Frontal cortex (tissue), 4 donors: ENCODE results near the gene CFAP46. TPM values are rescaled to one million over a fixed set of nuclear protein-coding genes. Genes with fewer than 3 reads are reported as not detected.
"Not testable (repeated sequence)": the region's sequence is repeated elsewhere in the genome, so short reads cannot be mapped to it uniquely, and the experiment has no call there.

Source experiments
- DNase-seq, 2 donors: peaks; one replicate each; pipeline ENCODE4 v3.0.0; 2012; ENCODE audit warnings: low spot score in 2 of 2
- FAIRE-seq: peaks from 2 replicates; lab custom pipeline; 2012; peaks lifted over from hg19 to GRCh38; lab: Jason Lieb, UNC
- total RNA-seq: library from RNA; depleted of rRNA; stranded (reverse); fragments of >200 nt; gene quantifications from one replicate; pipeline ENCODE4 v1.2.3, GENCODE V29; 2014
- donor health status: control.
- donor health status: control.
- donor health status: control.

The CFAP46 gene
- total RNA-seq, 1 donor from 2014 or later: 2.0 TPM

DNA sequence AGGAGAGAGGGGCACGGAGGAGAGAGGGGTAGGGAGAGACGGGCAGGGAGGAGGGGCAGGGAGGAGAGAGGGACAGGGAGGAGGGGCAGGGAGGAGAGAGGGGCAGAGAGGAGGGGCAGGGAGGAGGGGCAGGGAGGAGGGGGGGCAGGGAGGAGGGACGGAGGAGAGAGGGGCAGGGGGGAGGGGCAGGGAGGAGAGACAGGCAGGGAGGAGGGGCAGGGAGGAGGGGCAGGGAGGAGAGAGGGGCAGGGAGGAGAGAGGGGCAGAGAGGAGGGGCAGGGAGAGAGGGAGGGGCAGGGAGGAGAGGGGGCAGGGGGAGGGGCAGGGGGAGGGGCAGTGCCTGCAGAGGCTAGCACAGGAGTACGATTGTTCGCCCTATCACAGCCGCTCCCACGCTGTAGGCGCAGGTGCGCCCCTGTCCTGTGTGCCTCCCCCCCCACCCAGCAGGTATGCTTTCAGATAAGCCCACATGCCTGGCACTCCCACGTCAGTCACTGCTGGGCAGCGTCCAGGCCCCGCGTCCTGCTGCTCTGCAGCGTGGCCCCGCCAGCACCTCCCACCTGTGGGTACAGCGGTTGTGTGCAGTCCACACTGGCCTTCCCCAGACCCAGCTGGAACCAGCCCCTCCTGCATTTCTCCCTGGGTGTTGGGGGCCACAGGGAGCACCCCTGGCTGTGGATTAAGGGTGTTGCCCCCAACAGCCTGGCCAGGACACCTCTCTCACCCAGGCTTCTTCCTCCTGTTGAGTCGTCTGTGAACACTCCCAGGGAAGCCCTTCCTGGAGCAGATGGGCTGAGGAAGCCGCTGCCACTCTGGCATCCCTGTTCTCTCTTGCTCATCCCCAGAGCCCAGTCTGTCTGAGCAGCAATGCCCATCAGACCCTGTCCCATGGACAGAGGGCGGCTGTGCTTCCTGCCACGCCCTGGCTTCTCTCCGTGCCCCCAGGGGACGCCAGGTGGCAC lies 167.2 kb downstream of the CFAP46 start:
- DNase-seq (no peak), FAIRE-seq (no peak)

DNA sequence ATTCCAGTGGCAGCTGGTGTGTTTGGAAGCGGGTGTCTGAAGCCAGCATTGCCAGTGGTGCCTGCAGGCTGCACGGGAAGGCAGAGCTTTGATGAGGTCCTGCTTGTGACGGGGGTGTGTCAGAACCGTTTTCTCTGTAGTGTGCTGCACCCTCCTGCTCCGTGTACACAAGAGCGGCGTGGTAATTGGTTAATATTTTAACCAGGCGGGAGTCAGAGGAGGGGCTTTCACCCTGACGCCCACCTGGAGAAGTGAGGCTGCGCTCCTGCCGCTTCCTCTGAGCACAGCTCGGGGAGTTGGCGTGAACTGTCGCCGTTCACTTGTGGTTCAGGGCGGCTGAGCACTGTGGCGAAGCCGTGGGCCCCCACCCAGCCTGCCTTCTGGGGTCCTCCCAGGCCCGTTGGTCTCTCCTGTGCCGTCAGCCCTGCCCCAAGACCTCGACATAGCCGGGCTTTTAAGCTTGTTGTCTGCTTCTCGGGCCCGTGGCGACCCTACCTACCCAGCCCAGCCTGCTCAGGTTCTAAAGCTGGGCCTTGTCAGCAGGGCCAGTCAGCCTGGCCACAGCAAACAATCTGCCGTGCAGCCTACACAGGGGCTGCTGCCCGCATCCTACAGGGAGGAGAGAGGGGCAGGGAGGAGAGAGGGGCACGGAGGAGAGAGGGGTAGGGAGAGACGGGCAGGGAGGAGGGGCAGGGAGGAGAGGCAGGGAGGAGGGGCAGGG lies 168.0 kb downstream of the CFAP46 start:
- FAIRE-seq (no peak), DNase-seq (no peak)

DNA sequence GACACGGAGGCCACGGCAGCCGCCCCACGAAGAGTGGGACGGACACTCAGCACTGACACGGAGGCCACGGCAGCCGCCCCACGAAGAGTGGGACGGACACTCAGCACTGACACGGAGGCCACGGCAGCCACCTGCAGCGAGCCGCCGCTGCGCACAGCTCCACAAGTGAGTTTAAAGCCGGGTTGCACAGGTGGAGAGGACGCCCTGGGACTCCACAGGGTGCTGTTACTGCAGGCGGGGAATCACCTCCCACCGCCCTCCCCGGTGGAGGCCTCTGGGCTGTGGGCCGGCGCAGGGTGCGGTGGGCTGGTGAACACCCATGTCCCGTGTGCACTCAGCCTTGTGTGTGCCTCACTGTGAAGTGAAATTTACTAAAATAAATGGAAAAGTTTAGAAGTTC lies 169.6 kb downstream of the CFAP46 start:
- FAIRE-seq, DNase-seq: not testable (repeated sequence)

DNA sequence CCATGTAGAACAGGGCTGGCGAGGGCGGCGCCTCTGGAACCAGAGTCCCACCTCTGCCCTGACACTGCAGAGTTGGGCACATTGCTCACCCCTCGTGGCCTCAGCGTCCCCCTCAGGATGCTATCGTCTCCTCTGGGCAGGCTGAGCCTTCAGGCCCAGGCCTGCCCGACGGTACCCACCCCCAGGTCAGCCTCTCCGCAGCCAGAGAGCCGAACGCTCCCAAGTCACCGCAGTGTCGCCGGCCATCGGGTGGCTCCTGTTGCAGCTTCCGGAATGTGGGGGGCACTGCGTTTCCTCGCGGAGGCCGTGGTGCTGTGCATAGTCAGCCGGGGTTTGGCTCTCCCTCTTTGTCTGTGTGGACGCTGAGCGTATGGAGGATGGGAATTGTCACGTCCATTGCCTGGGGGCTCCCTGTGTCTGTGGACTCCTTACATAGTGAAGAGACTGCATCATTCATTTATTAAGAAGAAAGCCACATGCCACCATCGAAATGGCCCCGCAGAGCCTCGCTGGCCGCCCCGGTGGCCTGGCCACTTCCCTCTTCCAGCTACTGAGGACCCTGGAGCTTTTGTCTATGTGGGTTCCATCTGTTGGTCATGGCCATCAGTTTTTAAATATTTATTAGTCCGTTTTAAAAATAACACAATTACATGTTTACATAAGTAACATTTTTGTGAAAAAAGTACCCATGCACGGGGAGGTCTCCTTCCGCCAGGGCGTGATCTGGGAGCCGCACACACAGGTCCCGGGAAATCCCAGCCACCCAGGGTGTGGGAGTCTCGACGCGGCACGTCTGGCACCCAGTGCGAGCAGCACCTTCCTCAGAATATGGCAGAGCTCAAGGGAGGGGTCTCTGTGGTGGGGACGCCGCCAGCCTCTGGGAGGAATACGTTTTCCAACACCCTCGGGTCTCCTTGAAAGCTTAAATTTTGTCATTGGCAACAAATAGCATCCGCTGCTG lies 172.0 kb downstream of the CFAP46 start:
- FAIRE-seq: no peak

DNA sequence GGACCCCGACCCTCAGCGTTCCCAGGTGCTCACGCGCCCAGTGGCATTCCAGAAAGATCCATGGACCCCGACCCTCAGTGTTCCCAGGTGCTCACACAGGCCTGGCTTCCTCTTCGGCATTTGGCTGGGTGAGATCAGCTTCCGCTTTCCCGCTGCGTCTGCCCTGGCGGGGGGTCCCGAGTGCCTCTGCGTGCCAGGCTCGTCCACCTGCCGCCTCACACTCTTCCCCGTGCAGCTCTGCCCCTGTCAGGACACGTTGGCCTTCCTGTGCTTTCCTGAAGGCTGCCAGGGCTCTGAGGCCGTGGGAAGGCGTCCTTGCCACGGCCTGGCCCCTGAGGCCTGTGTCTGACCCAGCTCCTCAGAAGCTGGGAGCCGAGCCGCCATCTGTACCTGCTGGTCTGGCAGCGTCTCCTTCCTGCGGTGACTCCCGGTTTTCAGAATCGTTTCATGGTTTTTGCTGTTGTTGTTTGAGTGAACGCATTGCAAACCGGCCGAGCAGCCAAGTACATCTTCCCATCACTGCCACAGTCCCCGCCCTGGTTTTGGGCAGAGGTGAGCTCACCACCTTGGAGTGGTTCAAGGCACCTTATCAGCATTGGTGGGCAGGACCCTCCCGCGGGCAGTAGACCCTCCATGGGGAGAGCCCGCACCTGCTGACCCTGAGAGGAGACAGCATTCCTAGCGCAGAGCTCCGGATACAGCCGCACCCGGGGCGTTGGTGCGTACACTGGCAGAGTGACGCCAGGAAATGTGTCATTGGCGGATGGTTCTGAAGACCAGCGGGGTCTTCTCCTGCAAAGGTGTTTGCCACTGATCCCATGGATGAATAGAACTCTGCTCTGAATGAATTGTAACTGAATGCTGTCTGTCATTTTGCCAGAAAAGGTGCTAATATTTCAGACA lies 173.8 kb downstream of the CFAP46 start:
- DNase-seq: no peak
- no peak for FAIRE-seq

More for the DNA sequence above, 172.0 kb downstream of the CFAP46 start:
- DNase-seq: no peak

DNA sequence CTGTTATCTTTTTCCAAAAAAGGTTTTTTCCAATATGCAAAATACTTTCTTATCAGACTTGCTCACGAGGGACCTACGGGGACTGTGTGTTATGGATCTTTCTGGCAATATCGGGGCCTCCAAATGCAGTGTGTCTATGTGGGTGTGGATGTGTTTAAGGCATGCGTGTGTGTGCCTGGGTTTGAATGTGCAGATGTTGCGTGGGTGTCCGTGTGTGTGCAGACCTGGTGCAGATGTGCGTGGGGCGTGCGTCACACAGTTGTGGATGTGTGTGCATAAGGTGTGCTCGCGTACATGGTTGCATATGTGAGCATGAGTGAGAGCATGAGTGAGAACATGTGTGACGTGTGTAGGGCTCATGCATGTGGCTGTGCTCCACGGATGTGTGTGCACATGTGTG lies 176.1 kb downstream of the CFAP46 start:
- no peak for FAIRE-seq
- DNase-seq: no peak

DNA sequence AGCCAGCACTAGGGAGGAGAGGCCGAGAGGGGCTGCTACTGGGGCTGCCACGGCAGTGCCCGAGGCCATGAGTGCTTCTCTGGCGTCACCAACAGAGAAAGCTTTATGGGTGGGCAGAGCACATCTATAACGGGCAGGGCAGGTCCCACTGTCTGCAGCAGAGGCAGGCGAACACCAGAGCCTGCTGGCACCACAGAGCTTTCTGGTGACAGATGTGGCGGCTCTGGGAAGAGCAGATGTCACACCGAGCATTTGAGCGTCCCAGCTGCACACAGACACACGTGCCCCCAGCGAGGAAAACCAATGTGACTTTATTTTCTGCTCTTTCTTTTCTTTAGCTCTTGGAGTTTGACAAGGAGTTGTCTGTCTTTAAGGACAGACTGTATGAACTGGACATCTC lies 176.9 kb downstream of the CFAP46 start:
- peak; percentile 13 for FAIRE-seq
- peak in 1 of 2 donors; percentile 70 for DNase-seq

DNA sequence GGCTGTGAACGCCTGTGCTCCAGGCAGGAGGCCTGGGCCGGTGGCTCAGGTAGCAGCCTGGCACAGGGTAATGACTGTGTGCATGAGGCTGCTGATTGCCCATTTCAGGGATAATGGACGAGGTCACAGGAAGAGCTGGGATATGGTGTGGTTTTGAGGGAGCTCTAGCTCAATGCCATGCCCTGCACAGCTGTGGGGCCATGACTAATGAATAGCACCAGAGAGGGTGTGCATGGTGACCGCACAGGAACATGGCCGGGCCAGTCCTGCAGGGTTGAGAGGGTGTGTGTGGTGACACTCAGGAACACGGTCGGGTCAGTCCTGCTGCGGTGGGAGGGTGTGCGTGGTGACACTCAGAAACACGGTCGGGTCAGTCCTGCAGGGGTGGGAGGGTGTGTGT lies 178.3 kb downstream of the CFAP46 start:
- no peak for FAIRE-seq
- no peak for DNase-seq

DNA sequence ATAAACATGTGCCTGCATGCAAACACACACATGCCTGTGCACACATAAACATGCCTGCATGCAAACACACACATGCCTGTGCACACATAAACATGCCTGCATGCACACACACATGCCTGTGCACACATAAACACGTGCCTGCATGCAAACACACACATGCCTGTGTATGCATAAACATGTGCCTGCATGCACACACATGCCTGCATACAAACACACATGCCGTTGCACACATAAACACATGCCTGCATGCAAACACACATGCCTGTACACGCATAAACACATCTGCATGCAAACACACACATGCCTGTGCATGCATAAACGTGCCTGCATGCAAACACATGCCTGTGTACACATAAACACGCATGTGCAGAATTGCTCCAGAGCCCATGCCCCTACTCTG lies 178.8 kb downstream of the CFAP46 start:
- FAIRE-seq (no peak), DNase-seq (no peak)

DNA sequence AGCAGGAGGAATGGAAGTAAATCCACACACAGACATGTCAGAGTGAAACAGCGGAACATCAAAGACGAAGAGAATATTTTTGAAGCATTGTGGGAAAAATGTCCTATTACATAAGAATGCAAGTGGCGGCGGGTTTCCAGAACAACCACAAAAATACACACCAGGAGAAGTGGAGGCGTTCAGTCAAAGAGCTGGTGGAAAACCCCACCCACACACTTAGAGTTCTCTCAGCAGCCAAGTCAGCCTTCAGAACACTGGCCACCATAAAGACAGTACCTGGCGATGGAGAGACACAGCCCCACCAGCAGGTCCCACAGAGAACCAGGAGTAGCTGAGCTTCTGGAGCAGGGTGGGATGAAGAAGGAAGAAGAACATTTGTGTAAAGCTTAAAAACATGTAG lies 180.1 kb downstream of the CFAP46 start:
- no peak for DNase-seq
- FAIRE-seq: no peak

DNA sequence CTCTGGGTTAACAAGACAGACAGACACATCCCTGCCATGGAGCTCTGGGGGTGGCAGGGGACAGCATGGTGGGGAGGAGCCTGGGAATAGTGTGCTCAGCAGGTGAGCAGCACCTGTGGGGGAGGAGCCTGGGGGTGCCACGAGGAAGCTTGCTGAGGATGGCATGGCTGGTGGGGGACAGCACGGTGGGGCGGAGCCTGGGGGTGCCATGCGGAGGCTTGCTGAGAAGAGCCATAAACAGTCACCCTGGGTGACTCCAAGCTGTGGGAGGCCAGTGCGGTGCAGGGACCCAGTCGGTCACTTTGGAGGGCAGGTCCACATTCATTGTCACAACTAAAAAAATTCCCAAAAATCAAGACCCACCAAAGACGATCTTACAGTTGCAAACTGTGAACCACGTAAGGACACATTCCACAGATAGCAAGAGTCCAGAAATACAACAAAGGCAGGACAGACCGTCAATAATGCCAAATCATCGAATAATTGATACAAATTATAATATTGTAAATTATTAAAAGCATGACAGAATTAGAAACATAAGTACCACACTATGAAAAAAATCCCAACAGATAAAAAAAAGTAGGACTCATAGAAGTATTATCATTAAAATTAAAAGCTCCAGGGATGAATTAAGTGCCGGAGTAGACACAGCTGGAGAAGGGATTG lies 180.8 kb downstream of the CFAP46 start:
- DNase-seq (no peak), FAIRE-seq (no peak)

DNA sequence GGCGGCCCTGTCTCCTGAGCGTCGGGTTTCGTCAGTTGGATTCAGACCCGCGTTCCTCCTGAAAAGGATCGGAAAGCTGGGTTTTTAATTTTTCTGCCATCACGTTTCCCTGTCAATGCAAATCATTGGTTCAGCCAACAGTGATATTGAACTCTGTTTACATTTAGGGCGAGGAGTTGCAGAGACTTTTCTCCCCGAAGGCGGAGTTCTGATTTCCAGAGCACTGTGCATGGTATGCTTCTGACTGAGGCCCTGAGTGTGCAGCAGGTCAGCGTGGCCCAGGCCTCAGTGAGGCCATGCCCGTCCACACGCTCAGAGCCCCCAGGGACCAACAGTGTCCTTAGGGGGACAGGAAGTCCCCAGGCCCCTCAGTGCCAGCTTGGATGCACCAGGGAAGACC lies 183.5 kb downstream of the CFAP46 start:
- no peak for FAIRE-seq
- no peak for DNase-seq

Other genes with a start within 250 kb of the CFAP46 start
- 0.41 TPM for gene NKX6-2, start 156.4 kb downstream of the CFAP46 start, total RNA-seq
- gene ADGRA1, start 145.4 kb upstream of the CFAP46 start, total RNA-seq: 2.4 TPM
- 8.2 TPM for gene KNDC1, start 217.6 kb upstream of the CFAP46 start, total RNA-seq